Stomach smooth muscle (tissue), 2 donors: Measurements from ENCODE around the gene TTC28.

ENCODE experiments used
- H3K27ac ChIP-seq: one replicate; pipeline ENCODE4 v1.7.0; 2013; ENCODE audit warnings: mild to moderate bottlenecking, low read length, inconsistent platforms
- H3K27me3 ChIP-seq, 2 donors: one replicate each; pipeline ENCODE4 v1.7.0; 2013; ENCODE audit warnings: low read length in 2 of 2; ENCODE audit not compliant: insufficient read depth in 2 of 2, control insufficient read depth in 1 of 2
- H3K36me3 ChIP-seq, 2 donors: one replicate each; pipeline ENCODE4 v1.7.0; 2013; ENCODE audit warnings: low read length in 2 of 2; ENCODE audit not compliant: control insufficient read depth in 2 of 2, insufficient read depth in 2 of 2
- H3K4me1 ChIP-seq: one replicate; pipeline ENCODE4 v1.7.0; 2013; ENCODE audit warnings: low read length; ENCODE audit not compliant: control insufficient read depth, insufficient read depth
- H3K4me3 ChIP-seq, 2 donors: one replicate each; pipeline ENCODE4 v1.7.0; 2013; ENCODE audit warnings: low read length in 2 of 2
- H3K9ac ChIP-seq, 2 donors: one replicate each; pipeline ENCODE4 v1.7.0; 2013; ENCODE audit warnings: low read length in 2 of 2, mild to moderate bottlenecking in 1 of 2
- H3K9me3 ChIP-seq, 2 donors: one replicate each; pipeline ENCODE4 v1.7.0; 2013; ENCODE audit warnings: low read length in 2 of 2; ENCODE audit not compliant: control insufficient read depth in 2 of 2
- donor health status: healthy.
- donor health status: Pancreatic carcinoma.

Gene TTC28

GRCh38 chr22:28331695-28332094 is 347.9 kb downstream of the TTC28 start:
- H3K9me3 ChIP-seq: no peaks in the 10 kb centered on the region
- no peaks in the 10 kb centered on the region for H3K27me3 ChIP-seq
- H3K9ac ChIP-seq: no peak overlapping the region
- no peak overlapping the region for H3K27ac ChIP-seq
- H3K36me3 ChIP-seq: no peaks in the 10 kb centered on the region
- H3K4me3 ChIP-seq: no peak overlapping the region
- H3K4me1 ChIP-seq: no peaks in the 10 kb centered on the region

DNA sequence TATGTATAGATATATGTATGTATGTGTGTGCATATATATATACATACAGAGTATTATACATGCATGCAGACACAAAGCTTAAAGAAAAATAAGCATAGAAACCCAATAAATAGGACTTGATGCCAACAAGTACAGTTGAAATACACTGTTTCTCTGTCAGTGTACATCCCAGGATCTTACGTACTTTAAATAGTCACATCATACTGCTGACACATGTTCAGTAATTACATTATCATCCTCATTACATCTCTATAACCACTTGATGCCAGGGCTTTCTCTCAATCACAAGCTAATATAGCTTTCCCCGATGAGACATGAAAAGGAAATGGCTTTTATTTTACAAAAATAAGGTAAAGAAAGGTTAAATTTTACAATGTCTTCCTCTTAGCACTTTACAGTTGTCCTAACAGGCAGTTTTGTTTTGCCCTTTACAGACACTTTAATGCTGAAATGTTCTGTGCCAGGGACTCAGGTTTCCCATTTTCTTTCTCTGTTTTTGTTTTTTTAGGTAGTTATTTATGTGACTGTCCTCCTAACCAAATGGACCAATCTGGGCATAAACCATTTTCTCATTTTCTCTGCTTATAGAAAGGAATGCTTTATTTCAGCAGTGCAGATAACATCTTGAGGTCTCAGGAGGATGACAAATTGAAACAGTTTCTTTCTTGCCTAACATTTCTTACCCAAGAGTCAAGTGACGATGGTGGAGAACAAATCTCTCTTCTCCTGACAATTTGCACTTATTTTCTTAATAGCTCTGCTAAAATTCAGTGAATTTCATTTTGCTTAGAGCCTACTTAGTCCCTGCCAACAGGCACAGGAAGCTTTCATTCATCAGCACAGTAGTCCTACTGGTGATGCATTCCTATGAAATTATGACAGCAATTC is 350.2 kb downstream of the TTC28 start:
- H3K9me3 ChIP-seq: no peaks in the 10 kb centered on the region
- no peak overlapping the region for H3K4me3 ChIP-seq
- no peaks in the 10 kb centered on the region for H3K27me3 ChIP-seq
- H3K9ac ChIP-seq: no peak overlapping the region
- H3K36me3 ChIP-seq: no peaks in the 10 kb centered on the region
- H3K27ac ChIP-seq: no peak overlapping the region
- no peaks in the 10 kb centered on the region for H3K4me1 ChIP-seq

DNA sequence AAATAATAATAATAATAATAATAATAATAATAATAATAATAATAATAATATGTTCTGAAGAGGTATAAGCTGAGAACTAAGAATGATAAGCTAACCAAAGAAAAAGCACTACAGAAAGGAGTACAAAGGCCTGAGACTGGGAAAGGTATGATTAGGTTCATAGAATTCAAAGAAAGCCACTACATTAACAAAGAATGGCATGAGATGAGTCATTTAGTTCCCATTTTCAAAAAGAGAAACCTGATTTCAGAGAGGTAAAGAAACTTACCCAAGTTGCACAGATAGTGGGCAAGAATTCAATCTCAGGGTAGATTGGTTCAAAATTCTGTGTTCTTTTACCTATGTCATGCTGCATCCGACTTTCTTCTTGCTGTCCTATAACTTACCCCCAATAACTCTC is 350.9 kb downstream of the TTC28 start:
- Histone ChIP-seq H3K9ac (no peak overlapping the region), H3K36me3 (no peaks in the 10 kb centered on the region), H3K9me3 (no peaks in the 10 kb centered on the region), H3K4me3 (no peak overlapping the region), H3K27ac (no peak overlapping the region), H3K4me1 (no peaks in the 10 kb centered on the region), H3K27me3 (no peaks in the 10 kb centered on the region)

- H3K27ac ChIP-seq: no peak overlapping the region
- no peaks in the 10 kb centered on the region for H3K27me3 ChIP-seq
- no peak overlapping the region for H3K9ac ChIP-seq
- no peaks in the 10 kb centered on the region for H3K9me3 ChIP-seq
- no peak overlapping the region for H3K4me3 ChIP-seq
- H3K4me1 ChIP-seq: no peaks in the 10 kb centered on the region
- no peaks in the 10 kb centered on the region for H3K36me3 ChIP-seq
These were observed 363.6 kb downstream of the TTC28 start for GRCh38 chr22:28316014-28316413.

- H3K9me3 ChIP-seq: no peaks in the 10 kb centered on the region
- H3K36me3 ChIP-seq: no peaks in the 10 kb centered on the region
- no peaks in the 10 kb centered on the region for H3K27me3 ChIP-seq
- H3K27ac ChIP-seq: no peak overlapping the region
- H3K4me1 ChIP-seq: no peaks in the 10 kb centered on the region
- H3K4me3 ChIP-seq: no peak overlapping the region
- no peak overlapping the region for H3K9ac ChIP-seq
These were observed 364.7 kb downstream of the TTC28 start for GRCh38 chr22:28314959-28315358.

- H3K4me1 ChIP-seq: no peaks in the 10 kb centered on the region
These were observed 369.3 kb downstream of the TTC28 start for GRCh38 chr22:28310299-28310698.

DNA sequence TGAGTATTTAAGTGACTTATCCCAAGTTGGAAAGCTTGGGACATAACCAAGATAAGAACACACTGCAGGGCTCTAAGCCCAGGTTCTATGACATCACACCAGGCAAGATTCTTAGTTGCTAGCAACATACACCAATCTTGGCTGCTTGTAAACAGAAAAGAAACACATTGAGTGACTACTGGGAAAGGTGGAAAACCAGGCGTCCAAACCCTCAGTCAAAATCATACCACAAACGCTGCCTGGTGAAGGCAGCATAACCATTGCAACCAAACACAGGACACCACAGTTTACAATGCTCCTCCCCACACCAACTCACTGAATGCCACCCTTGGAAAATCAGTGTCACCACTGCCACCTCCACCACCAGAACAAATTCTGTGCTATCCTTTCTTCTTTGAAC is 379.9 kb downstream of the TTC28 start:
- Histone ChIP-seq H3K4me1 (peaks cover 4% of the 10 kb centered on the region), H3K27me3 (no peaks in the 10 kb centered on the region), H3K36me3 (peaks cover 0 to 2% of the 10 kb centered on the region in 2 donors), H3K27ac (peak overlapping the region; percentile 33), H3K4me3 (no peak overlapping the region), H3K9me3 (no peaks in the 10 kb centered on the region), H3K9ac (no peak overlapping the region)

More at GRCh38 chr22:28310299-28310698, 369.3 kb downstream of the TTC28 start:
- H3K27ac ChIP-seq: no peak overlapping the region
- H3K4me3 ChIP-seq: no peak overlapping the region
- H3K9ac ChIP-seq: no peak overlapping the region
- H3K36me3 ChIP-seq: no peaks in the 10 kb centered on the region
- no peaks in the 10 kb centered on the region for H3K27me3 ChIP-seq
- H3K9me3 ChIP-seq: no peaks in the 10 kb centered on the region

DNA sequence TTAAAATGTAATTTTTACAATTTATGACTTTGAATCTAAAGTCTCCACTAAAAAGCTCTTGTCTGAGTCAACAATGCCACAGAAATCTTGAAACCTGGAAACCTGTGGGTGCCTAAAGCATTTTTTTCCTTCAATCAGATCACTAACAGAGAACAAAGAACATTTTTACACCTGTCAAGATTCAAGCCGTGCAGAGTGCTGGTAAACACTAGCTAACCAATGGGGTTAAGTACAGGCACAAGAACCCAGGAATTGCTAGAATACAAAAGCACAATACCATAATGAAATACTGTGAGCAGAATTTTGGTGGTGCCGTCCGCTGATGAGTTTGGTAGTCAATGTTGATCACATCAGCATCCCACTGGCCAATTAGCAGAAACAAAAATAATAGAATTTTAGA is 380.3 kb downstream of the TTC28 start:
- H3K27me3 ChIP-seq: no peaks in the 10 kb centered on the region
- no peak overlapping the region for H3K4me3 ChIP-seq
- peaks cover 0 to 2% of the 10 kb centered on the region in 2 donors for H3K36me3 ChIP-seq
- H3K27ac ChIP-seq: no peak overlapping the region
- H3K4me1 ChIP-seq: peaks cover 4% of the 10 kb centered on the region
- no peaks in the 10 kb centered on the region for H3K9me3 ChIP-seq
- H3K9ac ChIP-seq: no peak overlapping the region

DNA sequence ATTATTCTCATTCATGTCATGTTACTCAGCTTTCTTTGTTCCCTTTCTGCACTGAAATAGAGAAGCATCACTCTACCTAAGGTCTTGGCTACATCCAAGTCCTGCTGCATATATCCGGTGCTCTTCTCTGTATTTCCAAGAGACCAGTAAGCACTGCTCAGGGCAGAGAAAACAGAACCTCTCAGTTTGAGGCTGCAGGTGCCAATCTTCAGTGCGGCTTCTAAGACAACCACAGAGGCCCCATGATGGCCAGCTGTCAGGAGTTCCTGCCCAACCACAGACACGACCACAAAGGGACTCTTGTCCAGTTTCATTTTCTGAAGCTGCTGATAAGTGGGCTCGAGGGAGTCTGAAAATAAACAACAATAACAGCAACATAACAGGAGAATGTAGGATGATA is 382.1 kb downstream of the TTC28 start:
- H3K4me3 ChIP-seq: no peak overlapping the region
- peaks cover 0 to 2% of the 10 kb centered on the region in 2 donors for H3K36me3 ChIP-seq
- H3K27ac ChIP-seq: no peak overlapping the region
- H3K9me3 ChIP-seq: no peaks in the 10 kb centered on the region
- peaks cover 4% of the 10 kb centered on the region for H3K4me1 ChIP-seq
- H3K27me3 ChIP-seq: no peaks in the 10 kb centered on the region
- H3K9ac ChIP-seq: no peak overlapping the region

DNA sequence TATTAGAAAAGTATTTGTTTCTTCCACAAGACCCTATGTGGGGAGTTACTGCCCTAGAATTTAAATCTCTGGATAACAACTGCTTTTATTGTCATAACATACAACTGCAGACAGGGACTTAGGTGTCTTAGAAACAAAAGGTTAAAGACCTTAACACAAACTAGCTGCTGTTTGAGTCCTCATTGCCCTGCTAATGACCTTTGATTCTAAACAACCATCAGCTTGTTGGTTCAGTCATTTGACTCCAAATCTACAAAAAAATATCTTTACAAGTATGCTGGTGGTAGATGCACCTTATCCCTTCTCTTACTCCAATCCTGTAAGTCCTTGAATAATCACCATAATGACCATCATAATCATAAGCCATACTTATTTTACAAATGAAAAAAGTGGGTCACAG is 383.2 kb downstream of the TTC28 start:
- no peaks in the 10 kb centered on the region for H3K27me3 ChIP-seq
- H3K9me3 ChIP-seq: no peaks in the 10 kb centered on the region
- H3K4me3 ChIP-seq: no peak overlapping the region
- no peak overlapping the region for H3K27ac ChIP-seq
- peaks cover 0 to 2% of the 10 kb centered on the region in 2 donors for H3K36me3 ChIP-seq
- peaks cover 4% of the 10 kb centered on the region for H3K4me1 ChIP-seq
- no peak overlapping the region for H3K9ac ChIP-seq

GRCh38 chr22:28283068-28283654 is 396.5 kb downstream of the TTC28 start:
- no peaks in the 10 kb centered on the region for H3K4me1 ChIP-seq
- H3K4me3 ChIP-seq: no peak overlapping the region
- H3K27ac ChIP-seq: no peak overlapping the region
- no peaks in the 10 kb centered on the region for H3K9me3 ChIP-seq
- H3K36me3 ChIP-seq: no peaks in the 10 kb centered on the region
- no peak overlapping the region for H3K9ac ChIP-seq
- no peaks in the 10 kb centered on the region for H3K27me3 ChIP-seq
